Spinal cord (tissue), 10 donors: ENCODE data around the gene CNTD1. TPM values are rescaled to one million over a fixed set of nuclear protein-coding genes. Genes with fewer than 3 reads are reported as not detected.
"Not testable (repeated sequence)": the region's sequence is repeated elsewhere in the genome, so short reads cannot be mapped to it uniquely, and the experiment has no call there.

Source experiments
- DNase-seq, 6 donors: peaks; one replicate each; pipeline versions ENCODE4 v3.0.0 to v3.0.0-alpha.2; 2013 to 2015; ENCODE audit warnings: low spot score in 6 of 6, low read depth in 4 of 6
- H3K27ac ChIP-seq: one replicate; pipeline ENCODE4 v1.5.1; 2013; ENCODE audit warnings: low read depth, low read length, control low read depth
- H3K27me3 ChIP-seq: one replicate; pipeline ENCODE4 v1.6.1; 2013; ENCODE audit warnings: low read length; ENCODE audit not compliant: control insufficient read depth, insufficient read depth
- H3K36me3 ChIP-seq: one replicate; pipeline ENCODE4 v1.6.1; 2013; ENCODE audit warnings: low read length; ENCODE audit not compliant: control insufficient read depth, insufficient read depth
- H3K4me1 ChIP-seq: one replicate; pipeline ENCODE4 v1.6.1; 2013; ENCODE audit warnings: low read length; ENCODE audit not compliant: control insufficient read depth, insufficient read depth
- H3K4me3 ChIP-seq: one replicate; pipeline ENCODE4 v1.5.1; 2013; ENCODE audit warnings: low read depth, low read length, control low read depth
- H3K9me3 ChIP-seq: one replicate; pipeline ENCODE4 v1.6.1; 2013; ENCODE audit warnings: low read length; ENCODE audit not compliant: control insufficient read depth, insufficient read depth
- WGBS: methylation state at CpG from one replicate; pipeline ENCODE4 v1.1.5; 2013; ENCODE audit warnings: missing lambda C conversion rate; ENCODE audit not compliant: insufficient coverage; 5-methylcytosine and 5-hydroxymethylcytosine counted together
- polyA plus RNA-seq, 2 donors: library from polyadenylated mRNA; unstranded; fragments of 120-200 nt; gene quantifications; one replicate each; pipeline ENCODE4 v1.2.1, GENCODE V29; 2013; ENCODE audit not compliant: insufficient read length in 2 of 2
- total RNA-seq, 2 donors: library from RNA; depleted of rRNA in 1 of 2; stranded (reverse); fragments of 120-200 nt in 1 of 2; fragments of >200 nt in 1 of 2; gene quantifications; one replicate each; pipeline versions ENCODE4 v1.2.3 to v1.2.4, GENCODE V29; 2013 to 2014
- donor health status: healthy.

Gene CNTD1
- total and polyA plus RNA-seq, 4 donors = 0.50 to 2.8 (median 1.3) TPM

DNA sequence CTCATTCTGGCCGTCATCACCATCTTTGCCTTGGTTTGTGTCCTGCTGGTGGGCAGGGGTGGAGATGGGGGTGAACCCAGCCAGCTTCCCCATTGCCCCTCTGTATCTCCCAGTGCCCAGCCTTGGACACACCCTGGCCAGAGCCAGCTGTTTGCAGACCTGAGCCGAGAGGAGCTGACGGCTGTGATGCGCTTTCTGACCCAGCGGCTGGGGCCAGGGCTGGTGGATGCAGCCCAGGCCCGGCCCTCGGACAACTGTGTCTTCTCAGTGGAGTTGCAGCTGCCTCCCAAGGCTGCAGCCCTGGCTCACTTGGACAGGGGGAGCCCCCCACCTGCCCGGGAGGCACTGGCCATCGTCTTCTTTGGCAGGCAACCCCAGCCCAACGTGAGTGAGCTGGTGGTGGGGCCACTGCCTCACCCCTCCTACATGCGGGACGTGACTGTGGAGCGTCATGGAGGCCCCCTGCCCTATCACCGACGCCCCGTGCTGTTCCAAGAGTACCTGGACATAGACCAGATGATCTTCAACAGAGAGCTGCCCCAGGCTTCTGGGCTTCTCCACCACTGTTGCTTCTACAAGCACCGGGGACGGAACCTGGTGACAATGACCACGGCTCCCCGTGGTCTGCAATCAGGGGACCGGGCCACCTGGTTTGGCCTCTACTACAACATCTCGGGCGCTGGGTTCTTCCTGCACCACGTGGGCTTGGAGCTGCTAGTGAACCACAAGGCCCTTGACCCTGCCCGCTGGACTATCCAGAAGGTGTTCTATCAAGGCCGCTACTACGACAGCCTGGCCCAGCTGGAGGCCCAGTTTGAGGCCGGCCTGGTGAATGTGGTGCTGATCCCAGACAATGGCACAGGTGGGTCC, 52.9 kb downstream of the CNTD1 start:
- H3K4me1 ChIP-seq, H3K27ac ChIP-seq, H3K4me3 ChIP-seq, H3K9me3 ChIP-seq, H3K36me3 ChIP-seq, H3K27me3 ChIP-seq, DNase-seq: not testable (repeated sequence)
- 95% methylated on average over 8 of the region's 28 CpGs for WGBS

DNA sequence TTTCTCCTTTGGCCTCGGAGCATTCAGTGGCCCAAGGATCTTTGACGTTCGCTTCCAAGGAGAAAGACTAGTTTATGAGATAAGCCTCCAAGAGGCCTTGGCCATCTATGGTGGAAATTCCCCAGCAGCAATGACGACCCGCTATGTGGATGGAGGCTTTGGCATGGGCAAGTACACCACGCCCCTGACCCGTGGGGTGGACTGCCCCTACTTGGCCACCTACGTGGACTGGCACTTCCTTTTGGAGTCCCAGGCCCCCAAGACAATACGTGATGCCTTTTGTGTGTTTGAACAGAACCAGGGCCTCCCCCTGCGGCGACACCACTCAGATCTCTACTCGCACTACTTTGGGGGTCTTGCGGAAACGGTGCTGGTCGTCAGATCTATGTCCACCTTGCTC, 53.7 kb downstream of the CNTD1 start:
- Histone ChIP-seq H3K27me3 (no peaks in the 10 kb centered on the region), H3K9me3 (no peaks in the 10 kb centered on the region), H3K4me3 (no peak overlapping the region), H3K27ac (no peak overlapping the region), H3K4me1 (peaks cover 10% of the 10 kb centered on the region), H3K36me3 (no peaks in the 10 kb centered on the region)
- 92% methylated on average over 13 of the region's 15 CpGs for WGBS
- DNase-seq = no peak

DNA sequence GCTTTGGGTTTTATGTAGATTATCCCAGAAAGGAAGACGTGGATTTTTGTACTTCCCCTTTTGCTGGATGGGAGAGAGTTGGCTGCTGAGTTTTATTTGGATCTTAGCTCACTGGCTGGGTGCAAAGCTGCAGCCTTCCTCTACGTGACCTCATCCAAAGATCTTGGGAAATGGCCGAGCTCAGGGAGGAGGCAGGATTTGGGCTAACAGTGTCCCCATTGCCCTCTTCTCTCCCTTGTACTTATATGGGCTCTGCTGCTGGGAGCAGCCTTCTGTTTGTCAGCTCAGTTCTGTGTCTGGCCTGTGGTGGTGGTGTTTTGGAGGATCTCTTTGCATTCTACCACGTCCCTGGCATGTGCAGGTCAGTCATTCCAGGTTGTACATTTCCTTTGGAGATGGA, 54.3 kb downstream of the CNTD1 start:
- H3K4me3 ChIP-seq = no peak overlapping the region
- no peaks in the 10 kb centered on the region for H3K27me3 ChIP-seq

DNA sequence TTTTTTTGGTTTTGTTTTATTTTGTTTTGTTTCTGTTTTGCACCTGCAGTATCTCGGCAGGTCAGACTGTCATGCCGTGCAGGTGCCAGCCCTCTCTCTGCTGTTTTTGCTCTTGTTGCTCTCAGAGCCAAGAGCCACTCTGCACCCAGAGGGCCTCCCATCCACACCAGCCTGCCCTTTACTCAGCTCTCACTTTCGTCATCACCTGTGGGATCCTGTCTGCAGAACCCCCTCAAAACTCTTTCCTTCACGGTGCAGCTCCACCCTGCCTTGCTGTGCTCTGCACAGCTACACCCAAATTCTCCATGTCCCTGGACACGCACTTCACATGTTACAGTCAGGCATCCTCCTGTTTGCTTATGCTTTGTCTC, 54.9 kb downstream of the CNTD1 start:
- peaks cover 10% of the 10 kb centered on the region for H3K4me1 ChIP-seq
- no peaks in the 10 kb centered on the region for H3K9me3 ChIP-seq
- no peak for DNase-seq
- H3K36me3 ChIP-seq = no peaks in the 10 kb centered on the region
- no peaks in the 10 kb centered on the region for H3K27me3 ChIP-seq
- no peak overlapping the region for H3K4me3 ChIP-seq
- no peak overlapping the region for H3K27ac ChIP-seq
- WGBS = 83% methylated on average over 5 of the region's 5 CpGs

More for the DNA sequence above, 54.3 kb downstream of the CNTD1 start:
- Histone ChIP-seq H3K4me1 (peaks cover 10% of the 10 kb centered on the region), H3K27ac (no peak overlapping the region), H3K9me3 (no peaks in the 10 kb centered on the region), H3K36me3 (no peaks in the 10 kb centered on the region)
- no peak for DNase-seq
- 100% methylated on average over 1 of the region's 4 CpGs for WGBS

DNA sequence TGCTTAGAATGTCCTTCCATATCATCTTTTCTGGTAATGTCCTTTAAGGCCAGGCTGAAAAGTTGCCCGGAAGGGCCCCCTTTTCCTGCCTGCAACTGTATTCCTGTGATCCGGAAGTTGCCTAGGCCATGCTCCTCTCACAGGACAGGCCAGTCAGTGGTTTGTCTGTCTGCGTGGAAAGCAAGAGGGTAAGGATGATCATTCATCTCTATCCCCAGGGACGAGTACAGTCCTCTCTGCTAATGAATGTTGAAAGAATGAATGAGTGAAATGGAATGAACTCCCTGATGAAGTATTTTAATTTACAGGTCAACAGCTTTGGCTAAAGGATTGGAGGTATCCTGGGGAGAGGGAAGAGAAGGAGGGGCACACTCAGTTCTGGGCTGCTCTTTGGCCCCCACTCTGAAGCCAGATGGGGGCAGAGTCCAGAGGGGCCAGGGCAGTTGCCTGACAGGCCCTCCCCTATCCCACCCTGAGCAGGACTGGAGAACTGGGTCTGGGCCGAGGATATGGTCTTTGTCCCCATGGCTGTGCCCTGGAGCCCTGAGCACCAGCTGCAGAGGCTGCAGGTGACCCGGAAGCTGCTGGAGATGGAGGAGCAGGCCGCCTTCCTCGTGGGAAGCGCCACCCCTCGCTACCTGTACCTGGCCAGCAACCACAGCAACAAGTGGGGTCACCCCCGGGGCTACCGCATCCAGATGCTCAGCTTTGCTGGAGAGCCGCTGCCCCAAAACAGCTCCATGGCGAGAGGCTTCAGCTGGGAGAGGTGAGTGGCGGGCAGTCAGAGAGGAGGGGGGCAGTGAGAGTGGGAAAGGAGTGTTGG, 55.5 kb downstream of the CNTD1 start:
- DNase-seq = no peak

DNA sequence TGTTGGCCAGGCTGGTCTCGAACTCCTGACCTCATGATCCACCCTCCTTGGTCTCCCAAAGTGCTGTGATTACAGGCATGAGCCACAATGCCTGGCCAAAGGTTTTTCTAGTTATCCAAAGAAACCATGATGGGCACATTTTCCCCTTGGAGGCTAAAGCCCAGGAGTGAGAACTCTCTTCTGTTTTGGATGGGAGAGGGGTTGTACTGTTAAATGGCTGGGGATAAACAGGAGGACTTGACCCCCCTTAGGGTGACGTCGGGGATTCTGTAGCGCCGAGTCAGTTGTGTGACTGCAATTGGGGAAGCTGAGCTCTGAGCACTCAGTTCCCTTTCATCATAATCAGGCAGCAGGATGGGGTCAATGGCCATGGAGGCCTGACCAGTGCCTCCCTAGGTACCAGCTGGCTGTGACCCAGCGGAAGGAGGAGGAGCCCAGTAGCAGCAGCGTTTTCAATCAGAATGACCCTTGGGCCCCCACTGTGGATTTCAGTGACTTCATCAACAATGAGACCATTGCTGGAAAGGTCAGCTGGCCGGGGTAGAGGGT, 56.5 kb downstream of the CNTD1 start:
- H3K27me3 ChIP-seq = no peaks in the 10 kb centered on the region
- no peak overlapping the region for H3K4me3 ChIP-seq
- no peaks in the 10 kb centered on the region for H3K36me3 ChIP-seq
- no peak for DNase-seq
- H3K9me3 ChIP-seq = no peaks in the 10 kb centered on the region
- H3K4me1 ChIP-seq = peaks cover 4% of the 10 kb centered on the region
- no peak overlapping the region for H3K27ac ChIP-seq
- WGBS = 81% methylated on average over 7 of the region's 8 CpGs

More for the DNA sequence above, 55.5 kb downstream of the CNTD1 start:
- H3K27me3 ChIP-seq = no peaks in the 10 kb centered on the region
- no peaks in the 10 kb centered on the region for H3K9me3 ChIP-seq
- WGBS = 87% methylated on average over 13 of the region's 15 CpGs
- no peak overlapping the region for H3K4me3 ChIP-seq
- no peak overlapping the region for H3K27ac ChIP-seq
- H3K36me3 ChIP-seq = no peaks in the 10 kb centered on the region
- peaks cover 10% of the 10 kb centered on the region for H3K4me1 ChIP-seq

DNA sequence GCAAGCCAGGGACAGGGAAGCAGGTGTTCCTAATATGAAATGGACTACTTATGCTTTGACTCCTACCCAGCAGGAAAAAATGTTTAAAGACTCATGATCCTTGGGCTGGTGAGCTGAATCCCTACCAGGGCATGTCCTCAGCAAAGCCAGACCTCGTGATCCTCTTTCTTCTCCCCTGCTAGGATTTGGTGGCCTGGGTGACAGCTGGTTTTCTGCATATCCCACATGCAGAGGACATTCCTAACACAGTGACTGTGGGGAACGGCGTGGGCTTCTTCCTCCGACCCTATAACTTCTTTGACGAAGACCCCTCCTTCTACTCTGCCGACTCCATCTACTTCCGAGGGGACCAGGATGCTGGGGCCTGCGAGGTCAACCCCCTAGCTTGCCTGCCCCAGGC, 57.4 kb downstream of the CNTD1 start:
- H3K27ac ChIP-seq, H3K4me1 ChIP-seq, H3K36me3 ChIP-seq, H3K27me3 ChIP-seq, H3K9me3 ChIP-seq, H3K4me3 ChIP-seq, DNase-seq: not testable (repeated sequence)
- 75% methylated on average over 1 of the region's 8 CpGs for WGBS

DNA sequence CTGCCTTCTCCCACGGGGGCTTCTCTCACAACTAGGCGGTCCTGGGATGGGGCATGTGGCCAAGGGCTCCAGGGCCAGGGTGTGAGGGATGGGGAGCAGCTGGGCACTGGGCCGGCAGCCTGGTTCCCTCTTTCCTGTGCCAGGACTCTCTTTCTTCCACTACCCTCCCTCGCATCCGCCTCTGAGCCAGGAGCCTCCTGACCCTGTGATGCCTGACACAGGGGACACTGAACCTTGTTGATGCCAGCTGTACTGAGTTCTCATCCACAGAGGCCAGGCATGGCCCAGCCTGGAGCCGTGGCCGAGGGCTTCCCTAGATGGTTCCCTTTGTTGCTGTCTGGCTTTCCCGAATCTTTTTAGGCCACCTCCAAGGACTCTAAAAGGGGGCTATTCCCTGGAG, 57.9 kb downstream of the CNTD1 start:
- H3K27ac ChIP-seq, H3K4me1 ChIP-seq, H3K27me3 ChIP-seq, DNase-seq, H3K36me3 ChIP-seq, H3K9me3 ChIP-seq, H3K4me3 ChIP-seq: not testable (repeated sequence)
- 86% methylated on average over 5 of the region's 8 CpGs for WGBS

DNA sequence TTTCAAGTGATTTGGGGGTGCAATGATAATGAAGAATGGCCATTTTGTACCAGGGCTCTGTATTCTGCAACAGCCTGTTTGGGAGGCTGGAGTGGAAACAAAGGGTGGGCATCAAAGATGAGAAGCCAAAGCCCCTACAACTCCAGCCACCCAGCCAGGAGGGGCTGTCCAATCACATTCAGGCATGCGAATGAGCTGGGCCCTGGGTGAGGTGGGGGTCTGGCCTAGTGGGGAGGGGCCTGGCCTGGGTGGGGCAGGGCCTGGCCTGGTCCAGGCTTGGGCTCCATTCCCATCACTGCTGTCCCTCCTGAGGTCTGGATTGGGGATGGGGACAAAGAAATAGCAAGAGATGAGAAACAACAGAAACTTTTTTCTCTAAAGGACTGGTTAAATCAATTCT, 58.7 kb downstream of the CNTD1 start:
- H3K4me1 ChIP-seq = no peaks in the 10 kb centered on the region
- H3K36me3 ChIP-seq = no peaks in the 10 kb centered on the region
- H3K4me3 ChIP-seq = no peak overlapping the region
- H3K9me3 ChIP-seq = no peaks in the 10 kb centered on the region
- no peaks in the 10 kb centered on the region for H3K27me3 ChIP-seq
- no peak overlapping the region for H3K27ac ChIP-seq
- no CpG with 5 or more reads among the region's 1 CpG for WGBS
- no peak for DNase-seq
